A549 (cell line): ENCODE measurements around the gene CCDC85B. TPM values are rescaled to one million over a fixed set of nuclear protein-coding genes. Genes with fewer than 3 reads are reported as not detected.
"Not testable (repeated sequence)": the region's sequence is repeated elsewhere in the genome, so short reads cannot be mapped to it uniquely, and the experiment has no call there.

Experiments
- ATAC-seq, 2 experiments: fragments of 200-7000 bp in 1 of 2; fragments of >200 bp in 1 of 2; cut with Nextera tagmentation in 1 of 2; cut with Tn5 transposase in 1 of 2; 3 replicates each; pipeline versions ENCODE4 v1.8.0 to v1.9.1; 2018 to 2020; ENCODE audit warnings: mild to moderate bottlenecking in 1 of 2, moderate library complexity in 1 of 2
- CTCF ChIA-PET: fragments of 300-600 bp; sonication (Branson Sonifier 250); formaldehyde crosslinking; extraction: SDS; loops from one replicate; lab custom pipeline; 2021; ENCODE audit warnings: antibody characterized with exemption, inconsistent platforms; lab: Yijun Ruan, JAX
- POLR2A ChIA-PET: fragments of 350-600 bp; formaldehyde crosslinking; extraction: SDS; loops from one replicate; lab custom pipeline; 2021; ENCODE audit warnings: antibody characterized with exemption, inconsistent platforms; lab: Yijun Ruan, JAX
- DNase-seq, 2 experiments: peaks; one replicate each; pipeline versions ENCODE4 v3.0.0 to v3.0.0-alpha.2; 2011 to 2016; ENCODE audit warnings: low read depth in 1 of 2, low spot score in 1 of 2
- FAIRE-seq: peaks from 2 replicates; lab custom pipeline; 2011; peaks lifted over from hg19 to GRCh38; lab: Jason Lieb, UNC
- H3K27ac ChIP-seq, 2 experiments: fragments of >200 bp; sonication (Bioruptor Twin); formaldehyde crosslinking; 3 replicates each; pipeline ENCODE4 v1.5.1; 2016 to 2017
- H3K4me1 ChIP-seq: fragments of >200 bp; sonication (Bioruptor Twin); formaldehyde crosslinking; 3 replicates; pipeline ENCODE4 v1.6.1; 2016
- H3K4me2 ChIP-seq: fragments of >200 bp; sonication (Bioruptor Twin); formaldehyde crosslinking; 3 replicates; pipeline ENCODE4 v1.6.1; 2016
- H3K4me3 ChIP-seq: fragments of >200 bp; sonication (Bioruptor Twin); formaldehyde crosslinking; 3 replicates; pipeline ENCODE4 v1.5.1; 2016
- H3K9me3 ChIP-seq: fragments of >200 bp; sonication (Bioruptor Twin); formaldehyde crosslinking; 3 replicates; pipeline ENCODE4 v1.6.1; 2016
- CHD2 ChIP-seq: fragments of 150-350 bp; IDR thresholded peaks from 2 replicates; pipeline ENCODE4 v1.6.1; 2014; ENCODE audit warnings: low read length; ENCODE audit not compliant: partially characterized antibody
- ESRRA ChIP-seq: fragments of 150-350 bp; IDR thresholded peaks from 2 replicates; pipeline ENCODE4 v1.6.1; 2014; ENCODE audit warnings: mild to moderate bottlenecking, low read length, borderline replicate concordance
- FOSB ChIP-seq: fragments of 250-450 bp; sonication (Bioruptor Pico); IDR thresholded peaks from 2 replicates; pipeline ENCODE4 v1.5.0; 2020; ENCODE audit warnings: mild to moderate bottlenecking, moderate library complexity
- HDAC2 ChIP-seq: fragments of 200-600 bp; sonication (generic); IDR thresholded peaks from 2 replicates; pipeline ENCODE4 v1.6.1; 2016
- HMGXB4 ChIP-seq: fragments of 250-450 bp; sonication (Bioruptor Pico); IDR thresholded peaks from 2 replicates; pipeline ENCODE4 v1.5.0; 2021; ENCODE audit warnings: mild to moderate bottlenecking, moderate library complexity, borderline replicate concordance
- HOXA7 ChIP-seq: fragments of 250-450 bp; sonication (Bioruptor Pico); IDR thresholded peaks from 2 replicates; pipeline ENCODE4 v1.5.0; 2020; ENCODE audit warnings: mild to moderate bottlenecking, moderate library complexity
- MAX ChIP-seq: IDR thresholded peaks from 2 replicates; pipeline ENCODE4 v1.6.1; 2012
- MAZ ChIP-seq: fragments of 150-350 bp; IDR thresholded peaks from 2 replicates; pipeline ENCODE4 v1.6.1; 2014; ENCODE audit warnings: antibody characterized with exemption, low read depth, low read length, borderline replicate concordance
- PBX3 ChIP-seq: IDR thresholded peaks from 2 replicates; pipeline ENCODE4 v1.6.1; 2012
- POLR2AphosphoS2 ChIP-seq: conservative IDR thresholded peaks from 2 replicates; pipeline ENCODE4 v1.6.1; 2012; ENCODE audit warnings: low read length, improper control_type of control experiment, inconsistent platforms
- RNF2 ChIP-seq: fragments of 200-600 bp; sonication (generic); IDR thresholded peaks from 2 replicates; pipeline ENCODE4 v1.6.1; 2016; ENCODE audit warnings: low read depth, mild to moderate bottlenecking, antibody characterized with exemption, moderate library complexity, borderline replicate concordance
- TFCP2L1 ChIP-seq: fragments of 250-450 bp; sonication (Bioruptor Pico); IDR thresholded peaks from 2 replicates; pipeline ENCODE4 v1.5.0; 2021; ENCODE audit warnings: mild to moderate bottlenecking
- TP53 ChIP-seq: fragments of 250-450 bp; sonication (Bioruptor Pico); IDR thresholded peaks from 2 replicates; pipeline ENCODE4 v1.5.0; 2021; ENCODE audit warnings: mild to moderate bottlenecking, moderate library complexity
- ZFP36 ChIP-seq: fragments of 450-650 bp; IDR thresholded peaks from 2 replicates; pipeline ENCODE4 v1.6.1; 2014; ENCODE audit warnings: borderline replicate concordance; ENCODE audit not compliant: partially characterized antibody
- WGBS: methylation state at CpG from one replicate; pipeline ENCODE4 v1.1.6; 2017; ENCODE audit errors: missing lambda C conversion rate; 5-methylcytosine and 5-hydroxymethylcytosine counted together
- polyA plus RNA-seq, 4 experiments: library from polyadenylated mRNA; depleted of rRNA in 3 of 4; stranded (reverse); fragments of >200 nt; fragmentation: RNase III in 1 of 4; extraction: RNeasy Plus Mini Kit Qiagen cat#74134 plus additional on column Dnase treatment in 1 of 4; gene quantifications; 2 replicates in 3 of 4; 3 replicates in 1 of 4; pipeline ENCODE4 v1.2.3, GENCODE V29; 2011 to 2017

Gene CCDC85B
- polyA plus RNA-seq, 2 of the 4 experiments (the other 2 are of a cell fraction), result 7.3 to 27.5 TPM

- TF ChIP-seq PBX3 (0 out of 2 replicates have a peak, but pooled peaks have one; percentile 44), POLR2AphosphoS2 (peak; percentile 72)
- ChIA-PET POLR2A (interaction anchor here (0.9 to 4.3 kb wide), 4 partner anchors 9 to 26 kb away, joined by 3 to 38 read pairs (median 14); partner anchors contain the start of gene FOSL1), CTCF (interaction anchor here (0.7 to 20.5 kb wide), 10 partner anchors 8 to 180 kb away, joined by 3 to 618 read pairs (median 9); partner anchors contain the start of genes C11orf68, DRAP1, FOSL1 and KAT5)
- H3K9me3 ChIP-seq, ATAC-seq, FAIRE-seq, H3K4me3 ChIP-seq, DNase-seq: not testable (repeated sequence)
- Histone ChIP-seq H3K27ac (peak overlapping the region in 1 of 2 experiments; percentile 96; a peak in 3 of 6 replicates), H3K4me1 (peaks cover 58% of the 10 kb centered on the region), H3K4me2 (peak overlapping the region; percentile 97)
- WGBS, result 72% methylated on average over 5 of the region's 5 CpGs
These were observed 1.7 kb downstream of the CCDC85B start for GRCh38 chr11:65892137-65892540.

GRCh38 chr11:65892661-65893317, 2.3 kb downstream of the CCDC85B start:
- ChIA-PET CTCF (interaction anchor here (0.7 to 20.5 kb wide), 8 partner anchors 8 to 176 kb away, joined by 3 to 618 read pairs (median 9); partner anchors contain the start of genes C11orf68, DRAP1 and FOSL1), POLR2A (interaction anchor here (3.0 to 3.2 kb wide), 2 partner anchors 9 to 23 kb away, joined by 15 to 38 read pairs; partner anchors contain the start of gene FOSL1)
- DNase-seq (no peak), ATAC-seq (no peak), FAIRE-seq (no peak)
- H3K27ac ChIP-seq, result peak overlapping the region in 1 of 2 experiments; percentile 96; a peak in 2 of 6 replicates
- WGBS, result 84% methylated on average over 10 of the region's 10 CpGs
- TF ChIP-seq POLR2AphosphoS2 (peak; percentile 47), CHD2 (no peak), RNF2 (no peak)
- peaks cover 60% of the 10 kb centered on the region for H3K4me1 ChIP-seq
- H3K4me3 ChIP-seq, result no peak overlapping the region
- H3K4me2 ChIP-seq, result peak overlapping the region; percentile 97; the same call in 2 of the 3 replicates
- H3K9me3 ChIP-seq, result no peaks in the 10 kb centered on the region

GRCh38 chr11:65894034-65894591, 3.6 kb downstream of the CCDC85B start:
- WGBS, result 93% methylated on average over 16 of the region's 16 CpGs
- no peak for FAIRE-seq
- no peak for ATAC-seq
- Histone ChIP-seq H3K9me3 (no peaks in the 10 kb centered on the region), H3K4me3 (no peak overlapping the region), H3K4me2 (no peak overlapping the region), H3K27ac (peak overlapping the region in 1 of 2 experiments; percentile 50; a peak in 2 of 6 replicates), H3K4me1 (peaks cover 65% of the 10 kb centered on the region)
- no peak for DNase-seq
- ChIA-PET CTCF (interaction anchor here (0.7 to 20.5 kb wide), 6 partner anchors 10 to 183 kb away, joined by 3 to 618 read pairs (median 6); partner anchors contain the start of genes C11orf68, DRAP1, FOSL1 and KAT5), POLR2A (interaction anchor here (0.5 to 1.2 kb wide), 2 partner anchors 22 to 47 kb away, joined by 3 read pairs; no protein-coding TSS in a partner anchor)
- peak; percentile 86; the same call in 1 of the 2 replicates for TF ChIP-seq HOXA7 (CRISPR knock-in tag)
- no peak for TF ChIP-seq ESRRA
- TF ChIP-seq TFCP2L1 (CRISPR knock-in tag), result peak; percentile 91; the same call in 1 of the 2 replicates
- TF ChIP-seq POLR2AphosphoS2, result peak; percentile 88
- peak; percentile 87 for TF ChIP-seq FOSB
- TF ChIP-seq MAX, result no peak
- TF ChIP-seq ZFP36, result no peak
- peak; percentile 88 for TF ChIP-seq TP53
- TF ChIP-seq MAZ, result no peak
- TF ChIP-seq HDAC2, result no peak
- peak; percentile 65; the same call in 1 of the 2 replicates for TF ChIP-seq HMGXB4 (CRISPR knock-in tag)
